Prostate gland (tissue), 2 donors: ENCODE results near the gene WDR35.

Experiments
- CTCF ChIP-seq, 4 experiments: fragments of 200-600 bp in 2 of 4; fragments of 450-650 bp in 2 of 4; sonication (generic) in 2 of 4; IDR thresholded peaks; 1 replicate in 3 of 4; 2 replicates in 1 of 4; pipeline ENCODE4 v1.5.1; 2016 to 2019; ENCODE audit warnings: antibody characterized with exemption in 4 of 4, mild to moderate bottlenecking in 2 of 4, moderate library complexity in 2 of 4
- POLR2A ChIP-seq: fragments of 450-650 bp; IDR thresholded peaks from one replicate; pipeline ENCODE4 v1.6.1; 2016; ENCODE audit warnings: antibody characterized with exemption, mild to moderate bottlenecking

GRCh38 chr2:19989342-19989666 lies 601 bp downstream of the WDR35 start:
- TF ChIP-seq CTCF (IDR thresholded peaks at IDR 0.05) (no peak), POLR2A (no peak)
